GM19463 (cell line): Measurements from ENCODE around the gene ELP4.

Experiments used
- ATAC-seq: cut with Tn5 transposase; IDR thresholded peaks from one replicate; pipeline ENCODE4 v1.9.1; 2021; ENCODE audit warnings: mild to moderate bottlenecking, moderate library complexity; ENCODE audit not compliant: unreplicated experiment

The ELP4 gene

DNA sequence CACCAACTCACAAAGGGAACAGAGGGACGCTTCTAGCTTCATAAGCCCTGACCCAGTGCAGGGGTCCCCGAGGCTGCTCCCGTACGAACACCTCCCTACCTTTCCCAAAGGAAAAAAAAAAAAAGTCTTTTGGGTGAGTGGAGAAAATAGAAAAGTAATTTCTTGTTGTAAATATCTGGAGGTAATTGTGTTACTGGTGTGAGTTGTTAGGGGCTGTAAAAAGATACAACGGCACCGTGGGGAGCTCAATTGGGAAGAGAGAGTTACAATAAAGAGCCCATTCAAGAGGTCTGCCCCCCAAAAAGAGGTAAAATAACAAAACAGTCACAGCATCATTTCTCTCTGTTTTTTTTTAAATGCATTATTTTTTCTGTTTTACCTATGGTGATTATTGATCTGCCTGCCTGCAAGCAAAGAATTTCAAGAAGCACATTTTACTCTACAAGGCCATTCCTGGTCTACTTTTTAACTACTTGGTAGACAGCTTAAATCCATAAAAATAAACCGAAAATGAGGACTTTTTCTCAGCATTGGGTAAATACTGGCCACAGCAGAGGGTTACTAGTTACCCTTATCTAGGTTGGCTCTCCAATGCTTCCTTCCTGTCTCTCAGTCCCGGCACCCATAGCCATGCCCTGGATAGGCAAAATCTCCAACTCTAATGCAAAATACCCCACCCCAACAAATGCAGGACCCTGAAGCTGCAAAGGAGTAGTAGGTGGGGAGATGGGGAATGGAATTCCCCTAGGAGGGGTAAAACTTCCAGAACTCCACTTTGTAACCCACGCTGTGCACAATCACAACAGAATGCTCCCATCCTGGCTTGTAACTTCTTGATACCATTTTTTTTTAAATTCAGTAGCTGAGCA is 298.5 kb downstream of the ELP4 start:
- no peak for ATAC-seq

DNA sequence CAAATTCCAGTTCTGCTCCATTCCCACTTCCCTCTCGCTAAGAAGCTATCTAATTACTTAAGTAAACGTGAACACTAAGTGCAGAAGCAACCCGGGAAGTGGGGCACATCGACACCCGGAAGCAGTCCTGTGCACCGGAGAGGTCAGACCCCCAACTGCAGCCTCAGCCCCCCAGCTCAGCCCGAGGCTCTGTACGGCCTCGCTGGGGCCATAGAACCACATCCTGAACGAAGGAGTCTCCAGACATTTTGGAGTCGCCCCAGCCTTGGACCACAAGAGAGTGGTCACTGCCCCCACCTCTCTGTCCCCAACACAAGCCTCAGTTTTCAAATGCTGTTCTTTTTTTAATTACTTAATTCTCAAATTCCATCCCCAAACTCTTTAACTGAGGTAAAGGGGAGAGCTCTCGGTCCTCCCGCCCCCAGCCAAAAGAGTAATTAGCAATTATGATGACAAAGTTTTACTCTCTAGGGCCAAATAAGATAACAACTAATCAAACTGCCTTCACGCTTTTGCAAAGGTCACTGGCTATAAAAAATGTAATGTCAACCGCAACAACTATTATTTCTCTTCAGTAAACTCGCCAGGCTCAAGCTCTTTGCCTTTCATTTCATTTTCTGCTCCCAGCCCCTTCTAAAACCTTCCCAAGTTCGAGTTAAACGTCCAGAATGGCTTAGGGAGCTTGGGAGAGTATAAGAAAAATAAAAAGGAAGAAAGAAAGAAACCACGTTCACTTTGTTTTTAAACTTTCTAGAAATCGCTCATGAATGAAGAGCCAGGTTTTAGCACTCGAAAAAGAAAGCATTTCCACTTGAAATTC is 299.4 kb downstream of the ELP4 start:
- no peak for ATAC-seq

DNA sequence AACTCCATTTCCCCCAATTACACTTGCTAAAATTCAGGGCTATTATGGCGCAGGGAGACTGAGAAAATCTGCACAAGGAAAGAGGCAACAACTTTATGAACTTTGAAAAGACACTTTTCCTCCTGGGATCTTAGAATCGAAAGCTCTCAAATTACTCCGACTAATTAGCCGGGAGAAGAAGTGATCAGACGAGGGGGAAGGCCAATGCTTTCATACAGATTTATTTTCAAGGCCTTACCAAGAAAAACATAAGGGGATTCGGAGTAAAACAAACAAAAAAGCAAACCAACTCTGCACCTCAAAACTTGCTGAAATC is 299.9 kb downstream of the ELP4 start:
- no peak for ATAC-seq

DNA sequence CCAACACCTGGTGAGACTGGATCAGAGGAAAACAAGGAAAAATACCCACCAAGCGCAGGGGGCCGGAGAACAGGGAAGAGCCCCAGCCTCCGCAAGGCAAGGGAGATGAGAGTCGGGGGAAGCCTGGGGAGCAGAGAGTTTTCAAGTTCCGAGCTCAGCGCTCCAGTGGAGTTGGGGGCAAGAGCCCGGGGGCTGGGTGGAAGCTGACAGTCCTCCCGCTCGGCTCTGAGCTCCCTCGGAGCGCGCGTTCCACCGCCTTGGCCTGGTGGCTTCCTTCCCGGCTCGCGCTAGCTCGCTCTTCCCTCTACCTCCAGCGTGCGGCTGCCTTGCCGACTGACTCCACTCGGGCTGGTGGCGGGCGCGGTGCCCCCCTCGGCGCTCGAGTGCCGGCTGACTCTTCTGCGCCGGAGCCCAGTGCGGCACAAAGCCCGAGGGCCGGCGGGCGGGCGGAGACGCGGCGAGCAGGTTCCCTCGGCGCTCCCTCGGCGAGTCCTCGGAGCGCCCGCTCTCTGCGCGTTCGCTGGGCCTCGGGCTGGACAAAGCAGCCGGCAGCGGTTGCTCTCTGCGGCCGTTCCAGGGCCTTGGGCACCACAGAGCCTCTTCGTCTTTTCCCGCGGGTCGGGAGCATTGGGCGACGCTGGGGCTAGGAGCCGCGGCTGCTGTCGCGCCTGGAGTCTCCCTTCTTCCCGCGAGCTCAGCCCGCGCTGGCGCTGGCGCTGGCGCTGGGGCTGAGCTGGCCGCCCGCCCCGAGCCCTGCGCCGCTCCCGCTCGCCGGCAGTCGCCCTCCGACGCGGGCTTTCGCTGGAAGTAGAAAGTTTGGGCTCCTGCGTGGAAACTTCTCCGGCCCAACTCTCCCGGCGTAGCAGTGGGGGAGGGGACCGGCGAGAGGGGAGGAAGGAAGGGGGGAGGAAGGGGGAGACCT is 300.6 kb downstream of the ELP4 start:
- no peak for ATAC-seq

DNA sequence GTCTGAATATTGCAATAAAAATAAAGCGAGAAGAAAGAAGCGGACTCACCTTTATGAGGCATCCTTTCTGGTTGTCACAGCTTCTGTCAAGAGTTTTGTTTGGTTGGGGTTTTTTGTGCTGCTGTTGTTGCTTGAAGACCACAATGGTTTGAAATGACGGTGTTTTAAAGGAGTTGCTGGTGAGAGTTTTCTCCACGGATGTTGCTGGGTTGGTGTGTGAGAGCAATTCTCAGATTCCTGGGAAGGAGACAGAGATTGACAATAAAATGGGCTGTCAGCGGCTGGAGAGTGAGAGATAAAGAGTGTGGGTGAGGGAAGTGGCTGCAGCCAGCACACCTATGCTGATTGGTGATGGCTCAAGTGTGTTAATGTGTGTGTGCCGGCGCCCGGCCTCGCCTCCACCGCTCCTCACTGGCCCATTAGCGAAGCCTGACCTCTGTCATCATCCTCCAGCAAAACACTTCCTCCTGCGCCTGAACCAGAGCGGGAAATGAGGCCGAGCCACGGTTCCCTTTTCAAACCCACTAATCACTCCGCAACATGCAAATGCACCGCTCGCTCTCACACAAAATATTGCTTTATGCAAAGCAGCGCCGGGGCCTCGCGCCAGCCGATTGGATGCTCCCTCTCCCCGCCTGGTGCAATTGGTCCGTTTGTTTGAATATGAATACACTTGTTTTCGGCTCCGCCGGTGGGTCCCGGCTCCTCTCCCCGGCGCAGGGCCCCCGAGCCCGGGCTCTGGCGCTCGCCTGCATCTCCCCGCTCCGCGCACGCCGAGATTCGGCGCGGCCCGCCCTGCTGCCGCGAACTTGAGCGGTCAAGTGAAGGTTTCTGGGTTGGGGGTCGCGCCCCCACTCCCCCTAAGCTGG is 301.4 kb downstream of the ELP4 start, which contains the start of gene PAX6:
Gene PAX6 (minus strand): TSS at position 544 of the 869 bp plus-strand sequence. CDS start 4,911 bp downstream, outside the sequence.
- peak; percentile 56 for ATAC-seq

DNA sequence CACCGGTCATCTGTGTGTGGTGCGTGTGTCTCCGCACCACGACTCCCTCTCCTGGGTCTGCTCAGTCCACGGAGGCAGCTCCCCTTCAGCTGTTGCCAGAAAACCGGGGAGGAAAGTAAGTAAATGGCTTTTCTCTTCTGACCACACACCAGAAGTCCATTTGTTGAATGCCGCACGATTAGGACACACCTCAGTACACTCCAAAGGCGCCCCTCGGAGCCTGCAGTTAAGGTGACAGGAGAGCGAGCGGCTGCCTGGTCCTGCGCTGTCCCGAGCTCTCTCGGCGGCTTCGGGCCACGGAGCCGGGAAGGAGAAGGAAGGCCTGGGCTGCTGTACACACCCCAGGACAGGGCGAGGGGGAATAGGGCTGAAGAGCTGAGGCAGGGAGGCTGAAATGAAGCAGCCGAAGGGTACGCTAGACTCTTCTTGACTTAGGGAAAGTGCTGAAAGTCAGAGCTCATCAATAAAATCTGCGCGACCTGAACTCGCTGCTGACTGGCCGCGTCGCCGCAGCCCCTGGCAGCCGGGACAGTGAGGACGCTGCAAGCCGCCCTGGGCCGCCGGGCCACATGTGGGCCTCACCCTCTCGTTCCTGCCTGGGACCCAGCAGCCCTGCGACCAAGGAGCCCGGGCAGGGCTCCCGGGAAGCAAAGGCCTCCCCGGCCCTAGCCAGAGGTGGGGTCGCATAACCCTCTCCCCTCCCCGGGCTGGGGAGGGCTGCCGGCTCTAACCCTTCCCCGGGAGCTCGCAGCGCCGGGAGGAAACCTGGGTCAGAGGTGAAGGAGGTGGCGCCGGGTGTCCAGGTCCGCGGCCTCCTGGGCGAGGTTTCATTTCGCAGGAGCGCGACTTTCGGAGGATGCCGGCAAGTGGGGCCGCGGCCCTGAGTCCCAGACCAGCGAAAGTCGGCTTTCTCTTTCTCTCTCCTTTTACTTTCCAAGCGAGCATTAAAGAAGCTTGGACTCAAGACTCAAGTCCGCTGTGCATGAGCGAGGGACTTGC is 303.1 kb downstream of the ELP4 start:
- ATAC-seq = no peak

DNA sequence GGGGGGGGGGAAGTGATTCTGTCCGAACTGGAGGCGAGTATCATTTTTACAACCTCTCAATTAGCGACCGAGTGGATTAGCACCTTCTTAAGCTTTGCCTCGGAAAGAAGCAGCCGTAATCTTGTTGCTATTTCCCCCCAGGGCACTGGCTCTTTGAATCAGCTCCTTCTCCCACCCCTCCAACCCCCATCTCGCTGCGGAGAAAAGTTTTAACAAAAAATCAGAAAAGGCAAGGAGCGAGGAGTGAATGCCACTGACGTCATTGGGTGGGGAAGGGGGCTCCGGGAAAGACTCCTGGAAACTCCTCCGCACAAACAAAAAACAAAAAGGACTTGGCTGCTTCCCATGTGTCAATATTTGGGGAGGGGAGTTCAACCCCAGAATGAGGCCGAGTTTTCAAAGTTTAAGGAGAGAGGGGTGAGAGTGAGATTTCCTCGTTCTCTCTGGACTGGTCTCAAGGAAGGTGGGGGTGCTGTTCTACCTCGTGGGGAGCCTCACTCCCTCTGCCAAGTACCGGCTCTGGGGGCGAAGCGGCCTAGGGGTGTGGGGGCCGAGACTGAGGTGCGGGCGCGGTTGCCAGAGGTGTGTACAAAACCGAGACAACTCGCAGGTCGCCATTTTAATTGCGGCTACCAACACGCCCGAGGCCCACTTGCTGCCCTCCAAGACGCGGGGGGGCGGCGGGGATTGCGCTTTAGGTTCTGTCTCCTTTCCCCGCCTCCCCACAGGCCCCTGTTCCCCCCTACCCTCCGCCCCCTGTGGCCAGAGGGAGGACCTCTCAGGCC is 304.0 kb downstream of the ELP4 start:
- ATAC-seq = no peak

DNA sequence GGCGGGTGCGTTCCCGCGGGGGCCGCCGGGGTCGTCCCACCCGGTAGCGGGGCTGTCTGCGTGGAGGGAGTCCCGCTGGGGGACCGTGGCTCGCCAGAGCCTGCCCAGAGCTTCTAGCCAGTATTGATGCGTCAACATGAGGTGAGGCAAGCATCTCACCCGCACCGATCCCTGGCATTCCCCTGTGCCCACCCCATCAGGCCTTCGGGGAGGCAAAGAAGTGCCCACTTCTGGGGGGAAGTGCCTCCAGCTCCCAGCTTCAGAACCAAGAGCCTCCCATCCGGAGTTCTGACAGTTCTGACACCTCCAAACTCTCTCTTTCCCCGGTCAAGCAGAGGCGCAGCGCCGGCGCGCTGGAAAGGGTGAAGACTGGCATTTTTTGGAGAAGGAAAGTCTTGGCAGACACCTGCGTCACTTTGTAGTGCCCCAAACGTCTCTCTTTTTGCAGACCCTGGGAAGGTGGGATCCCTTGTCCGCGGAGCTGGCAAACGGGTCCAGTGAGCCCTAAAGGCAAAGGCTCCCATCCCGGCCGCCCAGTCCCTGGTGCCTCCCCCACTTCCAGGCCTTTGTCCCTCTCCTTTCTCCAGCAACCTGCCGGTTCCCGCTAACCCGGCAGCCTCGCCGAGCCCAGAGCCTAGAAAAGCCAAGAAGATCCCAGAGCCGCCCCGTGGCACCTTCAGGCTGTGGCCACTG is 304.8 kb downstream of the ELP4 start:
- no peak for ATAC-seq

DNA sequence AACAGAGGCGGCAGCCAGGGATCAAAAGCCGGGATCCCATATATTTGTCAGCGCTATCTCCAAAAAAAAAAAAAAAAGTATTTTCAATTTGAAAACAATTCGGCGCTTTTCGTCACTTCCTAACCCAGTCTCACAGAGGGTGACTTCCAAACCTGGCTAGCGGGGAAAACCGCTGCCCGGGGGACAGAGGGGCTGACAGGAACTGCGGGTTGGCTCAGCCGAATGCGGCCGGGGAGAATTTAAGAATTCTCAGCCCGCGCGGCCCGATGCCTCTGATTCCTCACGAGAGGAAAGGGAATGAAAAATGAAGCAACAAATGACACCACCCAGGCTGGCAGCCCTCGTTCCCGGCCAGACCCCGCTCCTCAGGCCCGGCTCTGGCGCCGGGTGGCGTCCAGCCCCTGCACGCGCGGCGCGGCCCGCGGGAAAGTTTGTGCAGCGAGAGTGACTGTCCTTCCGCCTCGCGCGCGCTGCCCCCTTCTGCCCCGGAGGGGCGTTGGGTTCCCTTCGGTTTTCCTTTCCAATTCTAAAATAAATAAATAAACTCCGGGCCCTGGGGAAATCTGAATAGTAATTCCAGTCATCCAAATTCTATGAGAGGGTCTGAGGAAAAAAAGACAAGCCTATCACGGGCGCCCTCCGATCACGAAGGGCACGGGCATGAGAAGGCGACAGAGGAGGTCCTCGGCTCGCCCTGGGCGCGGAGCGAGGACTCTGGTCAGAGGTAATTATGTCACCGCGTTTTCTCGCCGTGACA is 306.3 kb downstream of the ELP4 start:
- no peak for ATAC-seq

DNA sequence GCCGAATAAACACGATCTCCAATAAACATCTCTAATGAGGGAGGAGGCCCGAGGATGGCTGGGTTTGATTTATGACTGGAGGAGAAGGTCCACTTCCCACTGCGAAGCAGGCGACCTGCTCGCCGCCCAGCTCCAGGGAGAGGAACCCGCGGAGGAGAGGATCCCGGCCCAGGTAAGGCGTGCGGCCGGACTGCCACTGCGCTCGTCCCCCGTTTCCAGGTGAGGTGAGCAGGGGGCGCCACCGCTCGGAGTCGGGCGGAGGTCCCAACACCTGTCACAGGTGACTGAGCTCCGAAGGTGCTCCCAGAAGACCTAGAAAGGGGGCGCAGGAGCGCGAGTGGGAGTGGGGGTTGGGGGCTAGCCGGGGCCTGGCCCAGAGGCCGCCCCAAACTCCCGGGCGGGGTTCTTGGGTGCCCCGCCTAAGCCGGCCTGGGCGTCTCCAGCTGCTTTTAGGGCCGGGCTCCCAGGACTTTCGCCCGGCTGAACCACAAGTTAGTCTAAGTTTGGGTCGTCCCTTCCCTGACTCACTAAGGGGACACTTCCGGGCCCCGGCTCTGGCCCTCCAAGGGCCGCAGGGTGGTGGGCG is 307.0 kb downstream of the ELP4 start:
- ATAC-seq = no peak

DNA sequence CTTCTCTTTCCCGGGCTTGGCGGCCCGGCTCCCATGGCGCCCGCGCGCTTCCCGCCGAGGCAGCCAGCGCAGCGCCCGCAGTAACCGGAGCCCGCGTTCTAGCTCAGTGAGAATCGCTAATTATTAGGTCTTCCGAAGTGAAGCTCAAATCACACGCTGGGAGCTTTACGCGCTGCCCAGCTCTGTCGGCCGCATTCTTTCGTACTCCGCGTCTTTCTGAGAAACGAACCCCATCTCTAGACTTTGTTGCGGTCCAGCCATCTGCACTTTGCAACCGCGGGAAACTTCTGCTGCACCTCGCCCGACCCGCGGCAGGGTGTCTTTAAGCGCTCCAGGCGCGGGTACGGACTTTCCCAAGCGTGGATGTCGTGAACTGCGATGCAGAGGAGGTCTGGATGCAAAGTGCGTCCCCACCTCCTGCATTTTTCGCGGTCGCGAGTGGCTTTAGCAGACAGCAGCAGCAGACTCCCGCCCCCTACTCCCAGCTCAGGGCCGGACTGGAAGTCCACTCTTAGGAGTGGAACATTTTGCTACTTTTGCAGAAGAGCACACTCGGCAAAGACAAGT is 307.6 kb downstream of the ELP4 start:
- ATAC-seq = no peak

DNA sequence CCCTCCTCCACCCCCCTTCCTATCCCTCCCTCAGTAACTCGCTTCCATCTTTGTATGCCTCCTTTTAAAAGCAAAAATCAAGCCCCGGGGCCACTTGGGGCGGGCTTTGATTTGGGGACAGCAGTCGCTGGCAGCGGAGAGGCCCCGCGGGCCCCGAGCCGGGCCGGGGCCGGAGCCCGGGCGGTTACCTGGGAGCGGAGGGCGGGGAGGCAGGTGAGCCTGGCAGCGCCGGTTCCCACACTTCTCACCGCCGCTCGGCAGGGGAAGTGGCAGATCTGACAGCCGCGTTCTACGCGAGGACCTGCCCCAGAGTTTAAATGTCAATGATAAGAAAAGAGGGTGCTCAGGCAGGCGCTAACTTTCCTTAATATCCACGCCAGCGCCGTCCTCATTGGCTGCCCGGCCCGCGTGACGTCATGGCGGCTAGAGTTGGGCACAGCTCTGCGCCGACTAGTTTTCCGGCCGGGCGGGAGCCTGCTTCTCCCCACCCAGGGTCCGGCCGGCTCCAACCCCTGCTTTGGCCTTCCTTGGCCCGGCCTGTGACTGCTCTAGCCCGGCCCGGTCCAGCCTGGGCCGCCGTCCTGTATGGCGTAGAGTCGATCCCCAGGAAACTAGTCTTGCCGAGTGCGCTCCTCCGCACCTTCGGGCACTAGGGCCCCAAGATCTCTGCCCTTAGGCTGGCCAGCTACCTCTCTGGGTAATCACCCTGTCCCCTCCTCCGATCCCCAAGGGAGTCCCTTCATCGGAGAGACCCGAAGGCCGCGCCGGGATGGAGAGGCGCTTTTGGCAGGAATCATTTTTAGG is 308.3 kb downstream of the ELP4 start:
- ATAC-seq = no peak

DNA sequence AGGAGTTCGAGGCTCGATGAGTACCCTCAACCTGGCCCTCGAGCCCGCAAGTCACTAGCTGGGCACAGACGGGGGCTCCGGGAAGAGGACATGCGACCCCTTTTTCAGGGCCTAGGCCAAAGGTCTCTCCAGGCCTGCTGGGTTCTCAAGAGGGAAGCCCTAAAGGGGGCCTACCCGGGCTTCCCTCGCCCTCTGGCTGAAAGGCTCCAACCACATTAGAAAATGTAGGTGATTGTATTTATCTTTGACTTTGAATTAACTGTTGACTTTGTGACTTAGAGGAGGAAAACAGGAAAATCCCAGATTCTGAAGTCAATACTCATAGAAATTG is 308.8 kb downstream of the ELP4 start:
- no peak for ATAC-seq

DNA sequence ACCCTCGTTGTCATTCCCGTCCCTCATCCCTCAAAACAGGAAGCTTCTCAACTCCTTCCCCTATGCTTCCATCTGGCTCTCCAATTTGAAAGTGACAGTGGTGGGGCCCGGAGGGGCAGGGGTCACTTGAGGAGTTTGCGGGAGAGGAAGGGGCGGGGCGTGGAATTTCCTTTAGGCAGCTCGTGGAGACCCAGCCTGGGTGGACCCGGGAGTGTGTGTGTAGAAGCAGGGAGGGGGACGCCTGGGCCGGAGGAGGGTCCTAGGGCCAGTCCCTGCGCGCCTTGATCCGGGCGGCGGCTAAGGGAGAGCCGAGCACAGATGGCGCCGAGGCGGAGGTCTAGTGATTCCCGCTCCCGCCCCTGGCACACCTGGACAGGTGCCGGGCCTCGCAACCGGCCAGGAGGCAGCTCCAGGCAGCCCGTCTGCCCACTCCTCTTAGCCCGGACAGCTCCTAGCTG is 309.3 kb downstream of the ELP4 start:
- ATAC-seq = no peak
